SJSA1 (cell line): ENCODE results near the gene SLC35F4. TPM values are rescaled to one million over a fixed set of nuclear protein-coding genes. Genes with fewer than 3 reads are reported as not detected.

ENCODE experiments used
- DNase-seq, 2 experiments: peaks; one replicate each; pipeline ENCODE4 v3.0.0-alpha.2; 2015 to 2020; ENCODE audit warnings: low spot score in 2 of 2, low read depth in 1 of 2
- H3K27ac ChIP-seq: fragments of 250-450 bp; sonication (Bioruptor Pico); 2 replicates; pipeline ENCODE4 v1.5.1; 2020; ENCODE audit warnings: mild to moderate bottlenecking, moderate library complexity
- H3K27me3 ChIP-seq: fragments of 250-450 bp; sonication (Bioruptor Pico); replicated peaks from 2 replicates; pipeline ENCODE4 v1.5.1; 2020; ENCODE audit warnings: mild to moderate bottlenecking, moderate library complexity
- H3K36me3 ChIP-seq: fragments of 250-450 bp; sonication (Bioruptor Pico); 2 replicates; pipeline ENCODE4 v1.5.1; 2020; ENCODE audit warnings: mild to moderate bottlenecking
- H3K4me1 ChIP-seq: fragments of 250-450 bp; sonication (Bioruptor Pico); replicated peaks from 2 replicates; pipeline ENCODE4 v1.6.1; 2021; ENCODE audit warnings: mild to moderate bottlenecking
- H3K4me3 ChIP-seq: fragments of 250-450 bp; sonication (Bioruptor Pico); 2 replicates; pipeline ENCODE4 v1.5.1; 2020; ENCODE audit warnings: mild to moderate bottlenecking
- H3K9me3 ChIP-seq: fragments of 250-450 bp; sonication (Bioruptor Pico); replicated peaks from 2 replicates; pipeline ENCODE4 v1.5.1; 2020; ENCODE audit warnings: mild to moderate bottlenecking
- total RNA-seq: library from RNA; depleted of rRNA; stranded (reverse); fragments of >200 nt; shearing (Covaris generic); gene quantifications from 2 replicates; pipeline ENCODE4 v1.2.3, GENCODE V29; 2014

The SLC35F4 gene
- total RNA-seq, 1 experiment from 2014 or later, result not detected

DNA sequence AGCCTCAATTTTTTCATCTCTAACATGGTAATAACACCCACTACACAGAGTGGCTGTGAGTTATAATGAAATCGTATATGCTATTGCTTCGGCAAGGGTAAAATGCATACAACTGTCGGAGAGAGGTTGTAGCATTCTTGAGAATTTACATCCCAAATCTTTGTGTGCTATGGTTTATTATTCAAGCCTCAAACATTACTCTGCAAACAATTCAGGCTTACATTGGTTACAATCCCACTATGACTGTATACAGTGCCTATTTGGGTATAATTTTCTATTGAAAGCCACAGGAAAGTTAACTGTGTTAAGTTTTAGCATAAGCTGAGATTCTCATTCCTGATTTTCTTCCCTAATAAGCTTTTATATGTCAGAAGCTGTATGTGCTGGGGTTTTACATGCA is 20.6 kb downstream of the SLC35F4 start:
- no peak for DNase-seq
- Histone ChIP-seq H3K36me3 (no peaks in the 10 kb centered on the region), H3K4me1 (no peaks in the 10 kb centered on the region), H3K27ac (no peak overlapping the region), H3K4me3 (no peak overlapping the region), H3K27me3 (0 out of 2 replicates have a peak, but pooled peaks cover 3% of the 10 kb centered on the region), H3K9me3 (no peaks in the 10 kb centered on the region)

DNA sequence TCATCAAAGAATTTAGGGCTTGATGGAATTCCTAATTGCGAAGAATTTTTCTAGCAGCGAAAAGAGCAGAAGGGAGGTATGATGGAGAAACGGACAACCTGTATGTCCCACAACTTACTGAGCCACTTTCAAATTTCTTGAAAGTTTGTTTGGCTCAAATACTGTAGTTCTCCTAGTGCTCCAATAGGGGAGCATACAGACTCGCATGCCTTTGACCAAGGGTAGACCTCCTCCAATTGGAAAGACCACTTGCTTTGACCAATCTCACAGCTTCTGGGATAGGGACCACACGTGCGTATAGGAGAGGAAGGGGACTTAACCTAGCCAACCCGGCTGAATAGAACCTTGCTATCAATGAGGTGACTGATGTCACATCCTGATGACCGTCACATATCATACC is 28.6 kb downstream of the SLC35F4 start:
- Histone ChIP-seq H3K27me3 (no peaks in the 10 kb centered on the region), H3K4me1 (no peaks in the 10 kb centered on the region), H3K27ac (no peak overlapping the region), H3K9me3 (no peaks in the 10 kb centered on the region), H3K4me3 (no peak overlapping the region), H3K36me3 (no peaks in the 10 kb centered on the region)
- DNase-seq, result no peak

DNA sequence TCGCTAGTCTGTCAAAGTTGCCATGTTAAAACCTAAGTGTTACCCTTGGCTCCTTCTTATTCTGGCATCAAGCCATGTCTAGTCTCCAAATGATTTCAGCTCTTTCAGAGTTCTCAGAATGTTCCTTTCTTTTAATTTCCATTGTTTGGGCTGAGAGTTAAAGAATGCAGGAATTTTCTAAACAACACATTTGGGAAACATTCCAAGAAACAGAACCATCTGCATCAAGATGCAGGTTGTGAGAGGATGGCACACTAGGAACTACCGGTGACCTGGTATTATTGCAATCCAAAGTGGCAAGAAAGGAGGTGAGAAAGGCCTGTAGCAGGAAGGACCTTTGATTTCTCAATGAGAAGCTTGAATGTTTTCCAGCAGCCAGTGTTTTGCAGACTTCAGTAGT is 30.1 kb downstream of the SLC35F4 start:
- Histone ChIP-seq H3K36me3 (no peaks in the 10 kb centered on the region), H3K9me3 (no peaks in the 10 kb centered on the region), H3K27ac (no peak overlapping the region), H3K27me3 (no peaks in the 10 kb centered on the region), H3K4me1 (no peaks in the 10 kb centered on the region), H3K4me3 (no peak overlapping the region)
- DNase-seq, result no peak

DNA sequence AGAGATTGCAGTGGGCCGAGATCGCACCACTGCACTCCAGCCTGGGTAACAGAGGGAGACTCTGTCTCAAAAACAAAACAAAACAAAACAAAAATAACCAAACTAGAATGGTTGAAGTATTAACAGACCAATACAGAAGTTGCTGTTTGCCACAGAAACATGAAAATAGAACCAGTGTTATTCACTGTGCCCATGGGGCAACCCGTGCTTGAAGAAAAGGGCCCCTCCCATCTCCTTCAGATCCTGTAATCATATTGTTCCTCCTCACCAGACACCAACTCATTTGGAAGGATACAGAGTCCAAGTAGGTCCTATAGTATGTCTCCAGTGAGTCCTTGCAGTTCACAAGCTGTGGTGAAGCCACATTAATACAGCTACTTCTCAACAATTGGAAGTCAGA is 30.9 kb downstream of the SLC35F4 start:
- Histone ChIP-seq H3K27ac (no peak overlapping the region), H3K4me3 (no peak overlapping the region), H3K9me3 (no peaks in the 10 kb centered on the region), H3K4me1 (no peaks in the 10 kb centered on the region), H3K27me3 (no peaks in the 10 kb centered on the region), H3K36me3 (no peaks in the 10 kb centered on the region)
- DNase-seq, result no peak

DNA sequence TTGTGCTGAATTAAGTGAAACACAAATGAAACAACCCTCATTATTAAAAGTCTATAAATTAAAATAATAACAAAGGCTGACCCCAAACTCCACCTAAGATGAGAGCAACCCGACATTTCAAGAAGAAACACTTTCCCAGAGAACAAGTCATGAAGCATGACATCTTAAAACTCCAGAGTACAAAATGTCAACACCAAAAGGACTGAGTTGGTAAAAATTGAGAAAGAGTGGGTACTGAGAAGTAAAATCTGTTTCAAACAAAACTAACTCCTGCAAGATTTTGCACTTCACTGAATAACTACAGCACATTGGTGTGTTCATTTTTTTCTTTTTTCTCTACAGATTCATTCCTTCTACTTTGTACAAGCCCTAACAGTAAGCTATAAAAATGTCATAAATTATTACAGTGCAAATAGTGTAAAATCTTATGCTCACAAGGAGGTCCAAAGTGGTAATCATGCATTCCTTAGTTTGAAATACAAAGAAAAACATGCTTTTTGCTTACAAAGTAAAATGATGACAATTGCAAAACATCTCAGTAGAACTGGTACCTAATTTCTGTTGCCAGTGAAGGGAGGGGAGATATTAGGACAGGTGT is 31.8 kb downstream of the SLC35F4 start:
- DNase-seq, result no peak
- Histone ChIP-seq H3K9me3 (no peaks in the 10 kb centered on the region), H3K27ac (no peak overlapping the region), H3K36me3 (no peaks in the 10 kb centered on the region), H3K4me3 (no peak overlapping the region), H3K4me1 (no peaks in the 10 kb centered on the region), H3K27me3 (no peaks in the 10 kb centered on the region)

DNA sequence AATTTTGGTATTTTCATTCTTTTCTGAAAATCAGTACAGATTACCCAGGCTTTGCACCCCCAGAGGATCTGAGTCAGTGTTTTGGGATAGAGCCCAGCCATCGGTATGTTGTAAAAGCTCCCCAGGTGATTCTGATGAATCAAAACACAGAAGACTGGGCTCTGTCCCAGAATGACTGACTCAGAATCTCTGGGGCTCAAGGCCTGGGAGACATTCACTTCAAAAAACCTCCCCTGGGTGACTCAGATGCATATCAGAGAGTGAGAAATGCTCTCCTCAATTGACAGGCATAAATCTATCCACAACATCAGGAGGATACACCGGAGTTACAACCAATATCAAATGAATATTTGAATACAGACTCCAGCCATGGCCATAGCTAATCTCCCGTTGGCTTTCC is 32.6 kb downstream of the SLC35F4 start:
- Histone ChIP-seq H3K27me3 (no peaks in the 10 kb centered on the region), H3K4me1 (no peaks in the 10 kb centered on the region), H3K9me3 (no peaks in the 10 kb centered on the region), H3K27ac (no peak overlapping the region), H3K4me3 (no peak overlapping the region), H3K36me3 (no peaks in the 10 kb centered on the region)
- DNase-seq, result no peak

DNA sequence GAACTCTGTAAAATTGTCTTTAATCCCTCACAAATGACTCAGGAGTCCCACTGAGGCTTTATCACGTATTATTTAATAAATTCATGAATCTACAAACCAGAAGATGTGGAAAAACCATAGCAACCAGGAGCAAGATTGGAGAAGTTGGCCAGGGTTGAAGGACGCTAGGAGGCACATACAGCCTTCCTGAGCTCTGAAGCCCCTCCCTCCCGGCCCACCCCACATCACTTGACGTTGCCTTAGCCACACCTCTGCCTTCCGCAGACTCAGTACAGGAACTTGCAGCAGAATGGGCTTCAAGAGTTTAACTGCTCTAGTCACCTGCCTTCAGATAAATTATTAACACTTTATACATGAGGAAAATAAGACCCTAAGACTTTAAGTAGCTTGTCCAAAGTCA is 33.9 kb downstream of the SLC35F4 start:
- H3K9me3 ChIP-seq, result no peaks in the 10 kb centered on the region
- H3K4me1 ChIP-seq, result no peaks in the 10 kb centered on the region
- no peaks in the 10 kb centered on the region for H3K36me3 ChIP-seq
- no peak overlapping the region for H3K27ac ChIP-seq
- H3K27me3 ChIP-seq, result no peaks in the 10 kb centered on the region
- no peak overlapping the region for H3K4me3 ChIP-seq
- no peak for DNase-seq

DNA sequence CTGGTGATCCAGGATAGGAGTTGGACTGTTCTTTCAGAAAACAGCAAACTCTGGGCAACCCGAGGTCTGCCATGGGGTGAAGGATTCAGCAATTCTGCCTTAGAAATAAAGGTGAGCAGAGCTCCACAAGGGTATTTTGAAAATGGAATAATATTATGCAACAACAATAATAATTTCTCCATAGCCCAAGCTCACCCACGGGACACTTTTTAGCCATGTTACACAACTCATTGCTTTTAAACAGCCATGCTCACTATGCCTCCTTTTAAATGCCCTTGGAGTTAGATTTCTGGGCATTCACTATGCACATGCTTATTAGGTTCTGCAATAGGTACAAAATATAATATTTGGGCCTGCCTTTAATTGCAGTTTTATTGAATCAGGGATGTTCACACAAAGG is 37.2 kb downstream of the SLC35F4 start:
- no peak overlapping the region for H3K4me3 ChIP-seq
- no peak for DNase-seq
- H3K27me3 ChIP-seq, result no peaks in the 10 kb centered on the region
- no peaks in the 10 kb centered on the region for H3K4me1 ChIP-seq
- H3K36me3 ChIP-seq, result no peaks in the 10 kb centered on the region
- H3K9me3 ChIP-seq, result no peaks in the 10 kb centered on the region
- H3K27ac ChIP-seq, result no peak overlapping the region

DNA sequence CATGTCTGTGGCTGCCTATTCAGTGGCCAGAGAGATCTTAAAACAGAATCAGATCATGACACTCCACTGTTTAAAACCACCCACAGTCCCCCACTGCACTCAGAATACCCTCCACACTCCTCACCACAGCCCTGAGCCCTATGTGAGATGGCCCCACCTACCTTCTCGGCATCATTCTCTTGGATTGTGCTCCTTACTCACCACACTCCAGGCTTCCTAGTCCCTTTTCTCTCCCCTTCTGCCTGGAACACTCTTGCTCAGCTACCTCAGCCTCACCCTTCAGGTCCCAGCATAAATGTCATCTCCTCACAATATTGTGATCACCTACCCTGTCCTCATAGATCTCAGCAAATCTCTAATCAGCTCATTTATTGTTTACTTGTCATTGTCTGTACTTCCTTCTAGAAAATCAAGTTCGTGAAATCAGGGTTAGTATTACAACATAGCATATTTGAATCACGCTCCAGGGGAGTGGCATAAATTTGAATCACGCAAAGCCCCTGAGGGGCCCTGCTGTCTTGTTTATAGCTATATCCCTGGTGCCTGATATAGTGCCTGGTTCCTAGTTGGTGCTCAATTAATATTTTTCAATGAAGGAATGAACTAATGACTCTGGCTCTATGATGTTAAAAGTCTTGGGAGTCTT is 42.8 kb downstream of the SLC35F4 start:
- H3K27me3 ChIP-seq, result no peaks in the 10 kb centered on the region
- no peak overlapping the region for H3K4me3 ChIP-seq
- H3K9me3 ChIP-seq, result no peaks in the 10 kb centered on the region
- DNase-seq, result no peak
- no peak overlapping the region for H3K27ac ChIP-seq
- no peaks in the 10 kb centered on the region for H3K4me1 ChIP-seq
- no peaks in the 10 kb centered on the region for H3K36me3 ChIP-seq

DNA sequence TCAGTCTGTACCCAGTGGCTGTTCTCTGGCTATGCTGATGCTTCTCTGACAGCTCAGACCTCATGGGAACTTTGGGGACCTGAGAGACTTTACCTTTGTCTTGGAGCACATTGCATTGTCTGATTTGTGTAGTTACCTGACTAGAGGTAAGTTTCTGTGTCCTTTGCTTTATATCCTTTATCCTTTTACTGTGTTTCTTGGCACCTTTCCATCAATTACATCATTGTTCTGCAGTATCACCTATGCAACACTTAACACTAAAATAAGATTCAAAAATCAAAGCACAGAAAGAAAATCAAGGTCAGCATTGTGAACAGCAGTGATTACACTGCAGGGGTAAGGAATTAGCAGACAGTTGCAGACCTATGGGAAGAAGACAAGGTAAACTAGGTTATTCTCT is 43.8 kb downstream of the SLC35F4 start:
- Histone ChIP-seq H3K4me1 (no peaks in the 10 kb centered on the region), H3K9me3 (no peaks in the 10 kb centered on the region), H3K4me3 (no peak overlapping the region), H3K27me3 (no peaks in the 10 kb centered on the region), H3K27ac (no peak overlapping the region), H3K36me3 (no peaks in the 10 kb centered on the region)
- no peak for DNase-seq

DNA sequence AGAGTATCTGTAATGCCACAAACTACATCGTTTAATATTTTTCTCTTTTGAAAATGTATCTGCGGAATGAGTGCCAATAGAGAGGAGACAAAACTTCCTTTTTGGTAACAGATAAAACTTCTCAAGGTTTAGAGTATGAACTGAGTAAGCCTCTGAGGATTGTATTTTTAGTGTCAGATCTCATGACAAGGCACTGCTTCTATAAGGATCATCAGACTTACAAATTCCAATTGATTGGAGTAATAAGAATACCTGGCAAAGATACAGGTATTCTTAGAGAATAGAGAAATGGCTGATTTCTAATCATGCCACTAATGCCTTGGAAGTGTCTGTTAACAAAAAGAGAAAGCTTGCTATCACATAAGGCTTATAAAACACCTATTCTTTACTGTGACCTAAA is 45.3 kb downstream of the SLC35F4 start:
- H3K9me3 ChIP-seq, result no peaks in the 10 kb centered on the region
- H3K27ac ChIP-seq, result no peak overlapping the region
- no peaks in the 10 kb centered on the region for H3K36me3 ChIP-seq
- no peak overlapping the region for H3K4me3 ChIP-seq
- H3K4me1 ChIP-seq, result no peaks in the 10 kb centered on the region
- no peak for DNase-seq
- H3K27me3 ChIP-seq, result no peaks in the 10 kb centered on the region

DNA sequence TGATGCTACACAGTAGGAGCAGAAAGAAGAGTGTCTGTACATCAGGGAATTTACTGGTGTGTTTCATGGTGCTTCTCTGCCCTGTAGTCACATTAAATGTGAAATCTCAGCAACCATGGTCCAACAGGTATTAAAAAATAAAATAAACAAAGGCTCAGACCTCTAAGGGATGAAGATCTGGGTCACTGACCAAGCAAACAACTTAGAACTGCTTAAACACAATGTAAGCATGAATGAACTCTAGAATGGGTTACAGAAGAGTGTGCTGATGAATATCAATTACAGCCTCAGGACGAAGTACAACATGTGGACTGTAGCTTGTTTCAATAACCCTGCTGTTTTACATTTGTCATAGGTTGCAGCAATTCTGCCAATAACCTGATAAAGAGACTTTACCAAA is 47.4 kb downstream of the SLC35F4 start:
- no peaks in the 10 kb centered on the region for H3K27me3 ChIP-seq
- H3K4me3 ChIP-seq, result no peak overlapping the region
- no peak overlapping the region for H3K27ac ChIP-seq
- DNase-seq, result no peak
- H3K9me3 ChIP-seq, result no peaks in the 10 kb centered on the region
- no peaks in the 10 kb centered on the region for H3K36me3 ChIP-seq
- H3K4me1 ChIP-seq, result no peaks in the 10 kb centered on the region

DNA sequence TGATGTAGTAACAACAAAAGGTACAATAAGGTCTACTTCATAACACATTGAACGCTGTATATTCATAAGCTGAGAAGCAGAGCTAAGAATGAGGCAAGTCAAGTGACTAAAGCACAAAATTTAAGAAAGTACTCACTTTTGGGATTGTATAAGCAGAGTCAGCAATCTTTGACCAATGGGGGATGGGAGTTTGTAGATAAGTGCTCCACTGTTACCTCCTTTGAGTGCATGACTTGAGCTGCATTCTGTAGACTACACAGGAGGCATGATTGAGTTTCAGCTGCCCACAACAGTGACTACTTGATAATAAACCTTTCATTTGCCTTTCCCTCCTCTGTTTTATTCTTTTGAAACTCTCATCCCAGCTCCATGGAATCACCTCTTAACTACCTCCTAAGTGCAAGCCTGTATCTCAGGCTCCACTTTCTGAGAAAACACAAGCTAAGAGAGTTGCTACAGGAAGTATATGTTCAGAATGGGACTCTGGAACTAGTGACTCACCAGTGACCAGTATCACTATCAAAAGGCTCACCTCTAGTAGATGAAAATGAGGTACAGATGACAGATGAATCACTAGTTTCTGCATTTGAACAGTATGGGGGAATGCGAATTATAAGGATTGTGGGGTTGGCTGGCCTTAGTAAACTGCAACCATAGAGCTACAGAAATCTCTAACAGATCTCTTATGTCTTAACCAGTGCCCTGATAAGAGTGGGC is 49.2 kb downstream of the SLC35F4 start:
- DNase-seq, result no peak
- Histone ChIP-seq H3K36me3 (no peaks in the 10 kb centered on the region), H3K27me3 (no peaks in the 10 kb centered on the region), H3K9me3 (no peaks in the 10 kb centered on the region), H3K27ac (no peak overlapping the region), H3K4me1 (no peaks in the 10 kb centered on the region), H3K4me3 (no peak overlapping the region)

DNA sequence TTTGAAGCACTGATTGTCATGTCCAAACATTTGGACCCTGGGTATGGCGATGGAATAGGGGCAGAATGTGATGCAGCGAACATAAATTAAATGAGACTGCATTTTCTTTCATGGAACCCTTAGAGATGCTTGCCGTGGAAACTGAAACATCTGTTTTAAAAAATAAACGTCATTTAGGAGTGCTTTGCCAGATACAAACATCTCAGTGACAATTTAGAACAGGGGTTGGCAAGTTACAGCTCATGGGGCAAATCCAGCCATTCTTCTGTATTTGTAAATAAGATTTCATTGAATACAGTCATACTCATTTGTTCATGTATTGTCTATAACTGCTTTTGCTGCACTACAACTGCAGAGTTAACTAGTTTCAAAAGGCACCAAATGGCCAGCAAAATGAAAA is 51.2 kb downstream of the SLC35F4 start:
- DNase-seq, result no peak
- Histone ChIP-seq H3K27ac (no peak overlapping the region), H3K36me3 (no peaks in the 10 kb centered on the region)

More for the DNA sequence above, 51.2 kb downstream of the SLC35F4 start:
- Histone ChIP-seq H3K9me3 (no peaks in the 10 kb centered on the region), H3K4me1 (no peaks in the 10 kb centered on the region), H3K4me3 (no peak overlapping the region), H3K27me3 (no peaks in the 10 kb centered on the region)
